Immature natural killer cell (primary cell): ENCODE data around the gene CA5A. TPM values are rescaled to one million over a fixed set of nuclear protein-coding genes. Genes with fewer than 3 reads are reported as not detected.
A peak's percentile ranks its signal among the peaks of the same experiment; 100 is the strongest.
"Not testable (repeated sequence)": the region's sequence is repeated elsewhere in the genome, so short reads cannot be mapped to it uniquely, and the experiment has no call there.

Experiments
- DNase-seq, 3 donors: peaks; one replicate each; pipeline ENCODE4 v3.0.0; 2022; ENCODE audit warnings: mixed read lengths in 1 of 3
- H3K27ac Mint-ChIP-seq, 6 donors: one replicate each; pipeline ENCODE4 v1.8.0; 2020; ENCODE audit warnings: mixed read lengths in 6 of 6, mild to moderate bottlenecking in 5 of 6, inconsistent platforms in 4 of 6, moderate library complexity in 3 of 6
- H3K27me3 Mint-ChIP-seq, 3 donors: one replicate each; pipeline ENCODE4 v1.8.0; 2020 to 2021; ENCODE audit warnings: low read depth in 3 of 3, mild to moderate bottlenecking in 3 of 3, mixed read lengths in 3 of 3, moderate library complexity in 3 of 3, inconsistent platforms in 1 of 3
- H3K36me3 Mint-ChIP-seq, 3 donors: one replicate each; pipeline ENCODE4 v1.8.0; 2020; ENCODE audit warnings: mixed read lengths in 3 of 3, inconsistent platforms in 2 of 3, mild to moderate bottlenecking in 2 of 3
- H3K4me1 Mint-ChIP-seq, 2 donors: one replicate each; pipeline ENCODE4 v1.8.0; 2020; ENCODE audit warnings: inconsistent platforms in 2 of 2, mild to moderate bottlenecking in 2 of 2, mixed read lengths in 2 of 2, moderate library complexity in 1 of 2
- H3K4me3 Mint-ChIP-seq, 5 donors: one replicate each; pipeline ENCODE4 v1.8.0; 2020; ENCODE audit warnings: mild to moderate bottlenecking in 5 of 5, mixed read lengths in 5 of 5, inconsistent platforms in 3 of 5, moderate library complexity in 3 of 5
- H3K9me3 Mint-ChIP-seq, 6 donors: one replicate each; pipeline ENCODE4 v1.8.0; 2020; ENCODE audit warnings: mild to moderate bottlenecking in 6 of 6, mixed read lengths in 6 of 6, inconsistent platforms in 4 of 6, moderate library complexity in 3 of 6
- polyA plus RNA-seq, 3 donors: library from polyadenylated mRNA; unstranded; fragments of 300-500 nt; fragmentation: Illumina TruSeq; gene quantifications; one replicate each; pipeline ENCODE4 v1.2.3, GENCODE V29; 2021

CA5A gene
- polyA plus RNA-seq, 3 donors from 2014 or later: not detected

GRCh38 chr16:87919681-87919994 is 16.7 kb downstream of the CA5A start:
- Mint-ChIP-seq H3K27me3 (peaks cover 4 to 5% (median 5%) of the 10 kb centered on the region in 3 donors), H3K36me3 (no peaks in the 10 kb centered on the region), H3K27ac (no peak overlapping the region), H3K4me3 (no peak overlapping the region), H3K4me1 (no peaks in the 10 kb centered on the region), H3K9me3 (no peaks in the 10 kb centered on the region)
- DNase-seq: no peak

GRCh38 chr16:87918866-87919680 is 17.3 kb downstream of the CA5A start:
- H3K27me3 Mint-ChIP-seq: peaks cover 3 to 5% (median 4%) of the 10 kb centered on the region in 3 donors
- no peak for DNase-seq
- no peaks in the 10 kb centered on the region for H3K36me3 Mint-ChIP-seq
- peak overlapping the region in 1 of 6 donors; percentile 57 for H3K27ac Mint-ChIP-seq
- H3K4me3 Mint-ChIP-seq: no peak overlapping the region
- no peaks in the 10 kb centered on the region for H3K9me3 Mint-ChIP-seq
- no peaks in the 10 kb centered on the region for H3K4me1 Mint-ChIP-seq

DNA sequence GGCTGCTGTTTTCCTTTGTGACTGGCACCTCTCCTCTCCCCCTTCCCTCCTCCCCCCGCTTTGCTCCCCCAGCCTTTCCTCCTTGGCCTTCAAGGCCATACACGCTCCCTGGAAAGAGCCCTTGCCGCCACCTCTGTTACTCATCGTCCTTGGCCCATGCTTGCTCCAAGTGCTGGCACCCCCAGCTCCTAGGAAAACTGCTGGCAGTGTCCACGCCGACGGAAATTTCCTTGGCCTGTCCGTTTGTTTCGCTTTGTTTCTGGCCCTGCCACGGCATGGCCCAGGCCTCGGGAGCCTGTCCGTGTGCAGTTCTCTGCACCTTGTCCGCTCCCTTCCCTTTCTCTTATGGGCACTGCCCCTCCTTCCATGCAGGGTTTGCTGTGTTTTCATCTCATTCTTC is 18.0 kb downstream of the CA5A start:
- Mint-ChIP-seq H3K36me3 (no peaks in the 10 kb centered on the region), H3K4me1 (no peaks in the 10 kb centered on the region), H3K27me3 (peaks cover 3 to 5% (median 4%) of the 10 kb centered on the region in 3 donors), H3K4me3 (no peak overlapping the region), H3K9me3 (no peaks in the 10 kb centered on the region), H3K27ac (peak overlapping the region in 1 of 6 donors; percentile 57)
- DNase-seq: no peak

GRCh38 chr16:87917503-87917902 is 18.8 kb downstream of the CA5A start:
- no peak for DNase-seq
- no peaks in the 10 kb centered on the region for H3K9me3 Mint-ChIP-seq
- no peak overlapping the region for H3K27ac Mint-ChIP-seq
- H3K27me3 Mint-ChIP-seq: peaks cover 4 to 6% (median 5%) of the 10 kb centered on the region in 3 donors
- H3K4me3 Mint-ChIP-seq: no peak overlapping the region
- no peaks in the 10 kb centered on the region for H3K36me3 Mint-ChIP-seq
- H3K4me1 Mint-ChIP-seq: peaks cover 0 to 2% of the 10 kb centered on the region in 2 donors

DNA sequence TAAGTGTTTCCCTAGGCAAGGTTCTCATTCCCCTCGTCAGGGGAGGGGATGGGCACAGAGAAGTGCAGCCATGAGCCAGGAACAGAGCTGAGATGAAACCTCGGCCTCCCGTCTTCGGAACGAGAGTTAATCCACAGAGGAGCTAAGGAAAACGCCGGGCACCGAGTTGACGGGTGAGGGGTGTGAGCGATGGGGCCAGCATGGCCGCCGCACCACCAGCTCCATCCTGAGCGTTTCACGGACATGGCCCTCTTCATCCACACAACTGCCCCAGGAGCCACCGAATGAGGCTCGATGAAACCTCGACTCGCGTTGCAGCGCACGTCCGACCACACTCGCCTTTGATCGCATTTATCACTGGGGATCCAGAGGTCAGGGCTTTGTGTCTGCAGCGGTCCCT is 21.5 kb downstream of the CA5A start:
- Mint-ChIP-seq H3K4me1 (peaks cover 0 to 2% of the 10 kb centered on the region in 2 donors), H3K4me3 (no peak overlapping the region), H3K9me3 (no peaks in the 10 kb centered on the region), H3K27me3 (peaks cover 3 to 6% (median 5%) of the 10 kb centered on the region in 3 donors), H3K27ac (no peak overlapping the region), H3K36me3 (no peaks in the 10 kb centered on the region)
- no peak for DNase-seq

- H3K4me1 Mint-ChIP-seq, H3K4me3 Mint-ChIP-seq, DNase-seq, H3K9me3 Mint-ChIP-seq, H3K27ac Mint-ChIP-seq, H3K36me3 Mint-ChIP-seq, H3K27me3 Mint-ChIP-seq: not testable (repeated sequence)
Measured at GRCh38 chr16:87914021-87914725, 22.2 kb downstream of the CA5A start.

DNA sequence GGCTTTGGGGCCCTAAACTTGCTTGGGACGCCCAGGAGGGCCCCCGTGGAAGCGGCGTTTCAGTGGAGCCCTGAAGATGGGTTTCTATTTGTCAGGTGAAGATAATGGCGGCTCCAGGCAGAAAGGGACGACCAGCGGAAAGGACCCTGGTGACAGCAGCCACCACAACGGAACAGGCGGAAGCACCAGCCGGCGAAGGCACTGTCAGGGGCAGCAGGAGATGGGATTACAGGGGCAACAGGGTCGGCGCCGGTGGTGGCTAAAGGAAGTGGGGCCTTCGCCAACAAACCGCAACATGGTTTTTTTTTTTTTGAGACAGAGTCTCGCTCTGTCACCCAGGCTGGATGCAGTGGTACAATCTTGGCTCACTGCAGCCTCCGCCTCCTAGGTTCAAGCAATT is 23.6 kb downstream of the CA5A start:
- DNase-seq, H3K27me3 Mint-ChIP-seq, H3K36me3 Mint-ChIP-seq, H3K9me3 Mint-ChIP-seq, H3K4me1 Mint-ChIP-seq: not testable (repeated sequence)
- H3K4me3 Mint-ChIP-seq: peak overlapping the region in 2 of 5 donors; percentile 19 to 30
- peak overlapping the region in 2 of 6 donors; percentile 22 to 34 for H3K27ac Mint-ChIP-seq

- H3K27ac Mint-ChIP-seq, H3K36me3 Mint-ChIP-seq, H3K27me3 Mint-ChIP-seq, H3K9me3 Mint-ChIP-seq, DNase-seq, H3K4me3 Mint-ChIP-seq, H3K4me1 Mint-ChIP-seq: not testable (repeated sequence)
Measured at GRCh38 chr16:87911106-87911763, 25.1 kb downstream of the CA5A start.

GRCh38 chr16:87909203-87909935 is 27.0 kb downstream of the CA5A start:
- not testable (repeated sequence) for H3K9me3 Mint-ChIP-seq, H3K4me1 Mint-ChIP-seq, H3K27me3 Mint-ChIP-seq, H3K36me3 Mint-ChIP-seq
- peak overlapping the region in 1 of 5 donors; percentile 44 for H3K4me3 Mint-ChIP-seq
- peak overlapping the region in 3 of 6 donors; percentile 56 to 80 (median 65) for H3K27ac Mint-ChIP-seq
- DNase-seq: peak; percentile 67 to 70 (median 68)

DNA sequence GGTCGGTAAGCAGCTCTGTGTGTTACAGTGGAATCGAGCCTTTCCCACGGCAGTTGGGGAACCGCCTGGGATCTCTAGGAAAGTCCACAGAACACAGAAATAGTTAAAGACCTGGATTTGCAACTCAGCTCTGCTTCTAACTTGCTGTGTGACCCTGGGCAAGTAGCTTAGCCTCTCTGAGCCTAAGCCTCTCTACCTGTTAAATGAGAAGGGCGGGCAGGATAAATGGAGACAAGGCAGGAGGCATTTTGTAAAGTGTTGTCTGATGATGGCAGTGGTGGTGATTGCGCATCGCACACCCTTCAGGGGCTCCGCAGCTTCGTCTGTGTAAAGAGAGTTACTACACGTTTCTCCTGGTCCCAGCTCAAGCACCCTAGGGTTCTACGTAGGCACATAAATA is 28.2 kb downstream of the CA5A start:
- not testable (repeated sequence) for H3K27me3 Mint-ChIP-seq, H3K27ac Mint-ChIP-seq, H3K4me1 Mint-ChIP-seq, H3K9me3 Mint-ChIP-seq, H3K4me3 Mint-ChIP-seq, DNase-seq, H3K36me3 Mint-ChIP-seq

GRCh38 chr16:87905521-87905920 is 30.8 kb downstream of the CA5A start:
- H3K36me3 Mint-ChIP-seq, DNase-seq, H3K27ac Mint-ChIP-seq, H3K27me3 Mint-ChIP-seq, H3K9me3 Mint-ChIP-seq, H3K4me3 Mint-ChIP-seq, H3K4me1 Mint-ChIP-seq: not testable (repeated sequence)

DNA sequence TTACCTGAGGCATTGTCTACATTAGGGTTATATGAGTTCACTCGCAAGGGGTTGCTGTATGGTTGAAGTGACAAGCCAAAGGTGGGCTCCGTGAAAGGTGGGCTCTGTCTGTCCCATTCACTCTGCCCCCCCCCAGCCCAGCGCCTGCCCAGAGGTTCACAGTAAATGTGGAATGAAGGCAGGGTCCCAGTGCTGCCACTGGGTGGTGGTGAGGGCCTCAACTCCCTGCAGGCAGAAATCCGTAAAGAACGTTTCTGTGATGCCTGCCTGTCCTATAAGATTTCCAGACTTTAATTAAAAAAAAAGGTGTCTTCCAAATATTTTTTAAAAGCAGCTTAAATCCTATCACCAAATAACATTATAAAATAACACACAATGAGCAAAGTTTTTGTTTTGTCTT is 31.4 kb downstream of the CA5A start:
- not testable (repeated sequence) for H3K4me1 Mint-ChIP-seq, H3K36me3 Mint-ChIP-seq, H3K27ac Mint-ChIP-seq, H3K27me3 Mint-ChIP-seq, DNase-seq, H3K4me3 Mint-ChIP-seq, H3K9me3 Mint-ChIP-seq

GRCh38 chr16:87900489-87900888 is 35.8 kb downstream of the CA5A start:
- not testable (repeated sequence) for DNase-seq, H3K4me3 Mint-ChIP-seq, H3K9me3 Mint-ChIP-seq, H3K27ac Mint-ChIP-seq, H3K36me3 Mint-ChIP-seq
- Mint-ChIP-seq H3K27me3 (peaks cover 0 to 13% (median 5%) of the 10 kb centered on the region in 3 donors), H3K4me1 (peaks cover 26 to 29% of the 10 kb centered on the region in 2 donors)
